ENCODE results near the gene FLNB. TPM values are rescaled to one million over a fixed set of nuclear protein-coding genes. Genes with fewer than 3 reads are reported as not detected.

FLNB gene
- total and polyA plus RNA-seq, 2 of the 13 experiments (the other 11 are each of a cell fraction or from before 2014, with no cell fraction given), result 106 to 130 TPM

DNA sequence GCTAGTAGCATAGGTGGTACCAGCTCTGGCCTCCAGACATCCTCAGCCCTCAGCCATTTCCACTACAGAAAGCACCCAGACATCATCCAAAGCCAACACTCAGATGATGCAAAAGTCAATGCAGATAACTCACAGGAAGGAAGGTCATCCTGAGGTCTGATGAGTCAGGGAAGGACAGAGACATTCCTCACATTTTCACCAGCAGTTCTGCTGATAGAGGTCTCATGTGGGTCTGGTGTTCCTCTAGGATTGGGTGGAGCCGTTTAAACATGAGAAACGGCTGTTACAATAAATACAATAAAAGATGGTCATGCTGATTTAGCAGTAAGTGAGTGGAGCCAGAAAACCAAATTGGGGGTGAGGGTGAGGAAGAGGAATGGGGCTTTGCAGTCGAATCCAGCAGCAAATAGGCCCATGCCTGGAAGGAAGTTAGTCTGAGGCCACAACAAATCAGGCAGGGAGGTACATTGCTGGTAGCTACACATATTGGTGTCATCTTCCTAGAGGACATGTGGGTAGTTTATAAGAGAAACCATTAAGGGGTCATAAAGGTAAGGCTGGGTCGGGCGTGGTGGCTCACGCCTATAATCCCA, 33.3 kb upstream of the FLNB start (continued):
- TF ChIP-seq NFE2L2 (IDR thresholded peaks at IDR 0.05; ENCODE audit: low read length) (no peak), NR2F6 (IDR thresholded peaks at IDR 0.05) (peak; percentile 87), NR2F6 (CRISPR knock-in tag; IDR thresholded peaks at IDR 0.05) (peak; percentile 96), NR2F2 (IDR thresholded peaks at IDR 0.05; ENCODE audit: borderline replicate concordance, low read depth) (peak; percentile 68), RARA (CRISPR knock-in tag; IDR thresholded peaks at IDR 0.05) (peak; percentile 100), HDAC6 (IDR thresholded peaks at IDR 0.05; ENCODE audit: low read depth, low read length) (no peak), ZNF253 (CRISPR knock-in tag; IDR thresholded peaks at IDR 0.05; ENCODE audit: borderline replicate concordance) (no peak), MZF1 (CRISPR knock-in tag; IDR thresholded peaks at IDR 0.05; ENCODE audit: borderline replicate concordance) (no peak), ZNF331 (CRISPR knock-in tag; IDR thresholded peaks at IDR 0.05) (peak; percentile 55; the same call in 1 of the 2 replicates), ZNF629 (CRISPR knock-in tag; conservative IDR thresholded peaks at IDR 0.05) (no peak), MEIS2 (CRISPR knock-in tag; IDR thresholded peaks at IDR 0.05) (no peak), HOXA3 (CRISPR knock-in tag; IDR thresholded peaks at IDR 0.05) (peak; percentile 20; the same call in 1 of the 2 replicates), NR2F1 (CRISPR knock-in tag; IDR thresholded peaks at IDR 0.05) (peak; percentile 79), JUN (CRISPR knock-in tag; IDR thresholded peaks at IDR 0.05) (peak; percentile 85; the same call in 1 of the 2 replicates), KDM6A (CRISPR knock-in tag; IDR thresholded peaks at IDR 0.05; ENCODE audit: low read depth) (no peak), ZNF567 (CRISPR knock-in tag; IDR thresholded peaks at IDR 0.05; ENCODE audit: borderline replicate concordance) (no peak), SMC3 (IDR thresholded peaks at IDR 0.05; ENCODE audit: low read length) (peak; percentile 6; the same call in 1 of the 2 replicates)
- TF ChIP-seq, protein P1, sequence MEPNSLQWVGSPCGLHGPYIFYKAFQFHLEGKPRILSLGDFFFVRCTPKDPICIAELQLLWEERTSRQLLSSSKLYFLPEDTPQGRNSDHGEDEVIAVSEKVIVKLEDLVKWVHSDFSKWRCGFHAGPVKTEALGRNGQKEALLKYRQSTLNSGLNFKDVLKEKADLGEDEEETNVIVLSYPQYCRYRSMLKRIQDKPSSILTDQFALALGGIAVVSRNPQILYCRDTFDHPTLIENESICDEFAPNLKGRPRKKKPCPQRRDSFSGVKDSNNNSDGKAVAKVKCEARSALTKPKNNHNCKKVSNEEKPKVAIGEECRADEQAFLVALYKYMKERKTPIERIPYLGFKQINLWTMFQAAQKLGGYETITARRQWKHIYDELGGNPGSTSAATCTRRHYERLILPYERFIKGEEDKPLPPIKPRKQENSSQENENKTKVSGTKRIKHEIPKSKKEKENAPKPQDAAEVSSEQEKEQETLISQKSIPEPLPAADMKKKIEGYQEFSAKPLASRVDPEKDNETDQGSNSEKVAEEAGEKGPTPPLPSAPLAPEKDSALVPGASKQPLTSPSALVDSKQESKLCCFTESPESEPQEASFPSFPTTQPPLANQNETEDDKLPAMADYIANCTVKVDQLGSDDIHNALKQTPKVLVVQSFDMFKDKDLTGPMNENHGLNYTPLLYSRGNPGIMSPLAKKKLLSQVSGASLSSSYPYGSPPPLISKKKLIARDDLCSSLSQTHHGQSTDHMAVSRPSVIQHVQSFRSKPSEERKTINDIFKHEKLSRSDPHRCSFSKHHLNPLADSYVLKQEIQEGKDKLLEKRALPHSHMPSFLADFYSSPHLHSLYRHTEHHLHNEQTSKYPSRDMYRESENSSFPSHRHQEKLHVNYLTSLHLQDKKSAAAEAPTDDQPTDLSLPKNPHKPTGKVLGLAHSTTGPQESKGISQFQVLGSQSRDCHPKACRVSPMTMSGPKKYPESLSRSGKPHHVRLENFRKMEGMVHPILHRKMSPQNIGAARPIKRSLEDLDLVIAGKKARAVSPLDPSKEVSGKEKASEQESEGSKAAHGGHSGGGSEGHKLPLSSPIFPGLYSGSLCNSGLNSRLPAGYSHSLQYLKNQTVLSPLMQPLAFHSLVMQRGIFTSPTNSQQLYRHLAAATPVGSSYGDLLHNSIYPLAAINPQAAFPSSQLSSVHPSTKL (CRISPR knock-in tag; IDR thresholded peaks at IDR 0.05), result peak; percentile 92
- TF ChIP-seq, protein P2, sequence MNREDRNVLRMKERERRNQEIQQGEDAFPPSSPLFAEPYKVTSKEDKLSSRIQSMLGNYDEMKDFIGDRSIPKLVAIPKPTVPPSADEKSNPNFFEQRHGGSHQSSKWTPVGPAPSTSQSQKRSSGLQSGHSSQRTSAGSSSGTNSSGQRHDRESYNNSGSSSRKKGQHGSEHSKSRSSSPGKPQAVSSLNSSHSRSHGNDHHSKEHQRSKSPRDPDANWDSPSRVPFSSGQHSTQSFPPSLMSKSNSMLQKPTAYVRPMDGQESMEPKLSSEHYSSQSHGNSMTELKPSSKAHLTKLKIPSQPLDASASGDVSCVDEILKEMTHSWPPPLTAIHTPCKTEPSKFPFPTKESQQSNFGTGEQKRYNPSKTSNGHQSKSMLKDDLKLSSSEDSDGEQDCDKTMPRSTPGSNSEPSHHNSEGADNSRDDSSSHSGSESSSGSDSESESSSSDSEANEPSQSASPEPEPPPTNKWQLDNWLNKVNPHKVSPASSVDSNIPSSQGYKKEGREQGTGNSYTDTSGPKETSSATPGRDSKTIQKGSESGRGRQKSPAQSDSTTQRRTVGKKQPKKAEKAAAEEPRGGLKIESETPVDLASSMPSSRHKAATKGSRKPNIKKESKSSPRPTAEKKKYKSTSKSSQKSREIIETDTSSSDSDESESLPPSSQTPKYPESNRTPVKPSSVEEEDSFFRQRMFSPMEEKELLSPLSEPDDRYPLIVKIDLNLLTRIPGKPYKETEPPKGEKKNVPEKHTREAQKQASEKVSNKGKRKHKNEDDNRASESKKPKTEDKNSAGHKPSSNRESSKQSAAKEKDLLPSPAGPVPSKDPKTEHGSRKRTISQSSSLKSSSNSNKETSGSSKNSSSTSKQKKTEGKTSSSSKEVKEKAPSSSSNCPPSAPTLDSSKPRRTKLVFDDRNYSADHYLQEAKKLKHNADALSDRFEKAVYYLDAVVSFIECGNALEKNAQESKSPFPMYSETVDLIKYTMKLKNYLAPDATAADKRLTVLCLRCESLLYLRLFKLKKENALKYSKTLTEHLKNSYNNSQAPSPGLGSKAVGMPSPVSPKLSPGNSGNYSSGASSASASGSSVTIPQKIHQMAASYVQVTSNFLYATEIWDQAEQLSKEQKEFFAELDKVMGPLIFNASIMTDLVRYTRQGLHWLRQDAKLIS (CRISPR knock-in tag; IDR thresholded peaks at IDR 0.05), result no peak
- TF ChIP-seq, protein P3, sequence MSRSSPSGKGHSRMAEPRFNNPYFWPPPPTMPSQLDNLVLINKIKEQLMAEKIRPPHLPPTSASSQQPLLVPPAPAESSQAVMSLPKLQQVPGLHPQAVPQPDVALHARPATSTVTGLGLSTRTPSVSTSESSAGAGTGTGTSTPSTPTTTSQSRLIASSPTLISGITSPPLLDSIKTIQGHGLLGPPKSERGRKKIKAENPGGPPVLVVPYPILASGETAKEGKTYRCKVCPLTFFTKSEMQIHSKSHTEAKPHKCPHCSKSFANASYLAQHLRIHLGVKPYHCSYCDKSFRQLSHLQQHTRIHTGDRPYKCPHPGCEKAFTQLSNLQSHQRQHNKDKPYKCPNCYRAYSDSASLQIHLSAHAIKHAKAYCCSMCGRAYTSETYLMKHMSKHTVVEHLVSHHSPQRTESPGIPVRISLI (CRISPR knock-in tag; IDR thresholded peaks at IDR 0.05; ENCODE audit: borderline replicate concordance), result peak; percentile 28; the same call in 1 of the 2 replicates
- TF ChIP-seq, protein P4, sequence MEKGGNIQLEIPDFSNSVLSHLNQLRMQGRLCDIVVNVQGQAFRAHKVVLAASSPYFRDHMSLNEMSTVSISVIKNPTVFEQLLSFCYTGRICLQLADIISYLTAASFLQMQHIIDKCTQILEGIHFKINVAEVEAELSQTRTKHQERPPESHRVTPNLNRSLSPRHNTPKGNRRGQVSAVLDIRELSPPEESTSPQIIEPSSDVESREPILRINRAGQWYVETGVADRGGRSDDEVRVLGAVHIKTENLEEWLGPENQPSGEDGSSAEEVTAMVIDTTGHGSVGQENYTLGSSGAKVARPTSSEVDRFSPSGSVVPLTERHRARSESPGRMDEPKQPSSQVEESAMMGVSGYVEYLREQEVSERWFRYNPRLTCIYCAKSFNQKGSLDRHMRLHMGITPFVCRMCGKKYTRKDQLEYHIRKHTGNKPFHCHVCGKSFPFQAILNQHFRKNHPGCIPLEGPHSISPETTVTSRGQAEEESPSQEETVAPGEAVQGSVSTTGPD (CRISPR knock-in tag; IDR thresholded peaks at IDR 0.05), result no peak
